ENCODE data around the gene UBALD1.

DNA sequence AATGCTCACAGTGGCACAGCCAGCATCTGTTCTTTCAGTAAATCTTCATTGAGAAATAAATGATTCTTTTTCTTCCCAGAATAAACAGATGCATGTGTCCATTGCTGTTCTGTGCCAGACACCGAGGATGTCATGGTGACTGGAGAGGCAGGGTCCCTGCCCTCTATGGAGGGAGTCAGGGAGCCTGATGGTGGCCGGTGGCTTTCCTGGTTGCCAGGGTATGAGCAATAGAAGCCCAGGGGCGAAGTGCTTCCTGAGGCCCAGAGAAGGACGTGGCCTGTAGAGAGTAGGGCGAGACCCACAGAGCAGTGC is 48.7 kb upstream of the UBALD1 start:
- TF ChIP-seq POLR2AphosphoS5 (IDR thresholded peaks at IDR 0.05; ENCODE audit: low read depth, low read length): no peak
- TF ChIP-seq, protein P1, sequence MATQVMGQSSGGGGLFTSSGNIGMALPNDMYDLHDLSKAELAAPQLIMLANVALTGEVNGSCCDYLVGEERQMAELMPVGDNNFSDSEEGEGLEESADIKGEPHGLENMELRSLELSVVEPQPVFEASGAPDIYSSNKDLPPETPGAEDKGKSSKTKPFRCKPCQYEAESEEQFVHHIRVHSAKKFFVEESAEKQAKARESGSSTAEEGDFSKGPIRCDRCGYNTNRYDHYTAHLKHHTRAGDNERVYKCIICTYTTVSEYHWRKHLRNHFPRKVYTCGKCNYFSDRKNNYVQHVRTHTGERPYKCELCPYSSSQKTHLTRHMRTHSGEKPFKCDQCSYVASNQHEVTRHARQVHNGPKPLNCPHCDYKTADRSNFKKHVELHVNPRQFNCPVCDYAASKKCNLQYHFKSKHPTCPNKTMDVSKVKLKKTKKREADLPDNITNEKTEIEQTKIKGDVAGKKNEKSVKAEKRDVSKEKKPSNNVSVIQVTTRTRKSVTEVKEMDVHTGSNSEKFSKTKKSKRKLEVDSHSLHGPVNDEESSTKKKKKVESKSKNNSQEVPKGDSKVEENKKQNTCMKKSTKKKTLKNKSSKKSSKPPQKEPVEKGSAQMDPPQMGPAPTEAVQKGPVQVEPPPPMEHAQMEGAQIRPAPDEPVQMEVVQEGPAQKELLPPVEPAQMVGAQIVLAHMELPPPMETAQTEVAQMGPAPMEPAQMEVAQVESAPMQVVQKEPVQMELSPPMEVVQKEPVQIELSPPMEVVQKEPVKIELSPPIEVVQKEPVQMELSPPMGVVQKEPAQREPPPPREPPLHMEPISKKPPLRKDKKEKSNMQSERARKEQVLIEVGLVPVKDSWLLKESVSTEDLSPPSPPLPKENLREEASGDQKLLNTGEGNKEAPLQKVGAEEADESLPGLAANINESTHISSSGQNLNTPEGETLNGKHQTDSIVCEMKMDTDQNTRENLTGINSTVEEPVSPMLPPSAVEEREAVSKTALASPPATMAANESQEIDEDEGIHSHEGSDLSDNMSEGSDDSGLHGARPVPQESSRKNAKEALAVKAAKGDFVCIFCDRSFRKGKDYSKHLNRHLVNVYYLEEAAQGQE (IDR thresholded peaks at IDR 0.05; ENCODE audit: insufficient read depth in 1 of 2, low read depth in 2 of 2, low read length in 2 of 2): no peak
- TF ChIP-seq SIN3A (IDR thresholded peaks at IDR 0.05; ENCODE audit: borderline replicate concordance, insufficient read depth, low read length): no peak

All from PFSK-1 (cell line).